GM15510 (cell line): ENCODE data around the gene EIF6.

Experiments used
- POLR2A ChIP-seq: IDR thresholded peaks from 3 replicates; pipeline ENCODE4 v1.6.1; 2011; ENCODE audit warnings: borderline replicate concordance; ENCODE audit not compliant: insufficient read length; ENCODE audit errors: extremely low read depth

EIF6 gene

GRCh38 chr20:35284267-35284991, at the start of gene EIF6:
EIF6 (minus strand) TSS chr20:35284772; CDS start chr20:35284487, 285 bp downstream.
- TF ChIP-seq POLR2A, result peak; percentile 72

GRCh38 chr20:35333606-35334005, 49.0 kb upstream of the EIF6 start:
- no peak for TF ChIP-seq POLR2A

- no peak for TF ChIP-seq POLR2A
These were observed 48.1 kb upstream of the EIF6 start for GRCh38 chr20:35332540-35333200.

- no peak for TF ChIP-seq POLR2A
These were observed 45.0 kb upstream of the EIF6 start for GRCh38 chr20:35329435-35330139.

- TF ChIP-seq POLR2A, result no peak
These were observed 44.1 kb upstream of the EIF6 start for GRCh38 chr20:35328689-35329088.

- TF ChIP-seq POLR2A, result no peak
These were observed 43.6 kb upstream of the EIF6 start for GRCh38 chr20:35328095-35328685.

- no peak for TF ChIP-seq POLR2A
These were observed 42.8 kb upstream of the EIF6 start for GRCh38 chr20:35327074-35327976.

- TF ChIP-seq POLR2A, result no peak
These were observed 42.1 kb upstream of the EIF6 start for GRCh38 chr20:35326740-35327073.

GRCh38 chr20:35326021-35326739, 41.6 kb upstream of the EIF6 start:
- no peak for TF ChIP-seq POLR2A

- TF ChIP-seq POLR2A, result no peak
These were observed 40.8 kb upstream of the EIF6 start for GRCh38 chr20:35325401-35325800.

- no peak for TF ChIP-seq POLR2A
These were observed 36.0 kb upstream of the EIF6 start for GRCh38 chr20:35320396-35321126.

GRCh38 chr20:35319871-35320197, 35.3 kb upstream of the EIF6 start:
- TF ChIP-seq POLR2A, result no peak

- TF ChIP-seq POLR2A, result no peak
These were observed 34.8 kb upstream of the EIF6 start for GRCh38 chr20:35319192-35319870.
